Measurements from ENCODE around the gene KLHL22. TPM values are rescaled to one million over a fixed set of nuclear protein-coding genes. Genes with fewer than 3 reads are reported as not detected.

Gene KLHL22
- total and polyA plus RNA-seq, 2 donors (not counting 3 experiments of a cell fraction or from before 2014, with no cell fraction given), result 24.2 to 33.6 TPM

DNA sequence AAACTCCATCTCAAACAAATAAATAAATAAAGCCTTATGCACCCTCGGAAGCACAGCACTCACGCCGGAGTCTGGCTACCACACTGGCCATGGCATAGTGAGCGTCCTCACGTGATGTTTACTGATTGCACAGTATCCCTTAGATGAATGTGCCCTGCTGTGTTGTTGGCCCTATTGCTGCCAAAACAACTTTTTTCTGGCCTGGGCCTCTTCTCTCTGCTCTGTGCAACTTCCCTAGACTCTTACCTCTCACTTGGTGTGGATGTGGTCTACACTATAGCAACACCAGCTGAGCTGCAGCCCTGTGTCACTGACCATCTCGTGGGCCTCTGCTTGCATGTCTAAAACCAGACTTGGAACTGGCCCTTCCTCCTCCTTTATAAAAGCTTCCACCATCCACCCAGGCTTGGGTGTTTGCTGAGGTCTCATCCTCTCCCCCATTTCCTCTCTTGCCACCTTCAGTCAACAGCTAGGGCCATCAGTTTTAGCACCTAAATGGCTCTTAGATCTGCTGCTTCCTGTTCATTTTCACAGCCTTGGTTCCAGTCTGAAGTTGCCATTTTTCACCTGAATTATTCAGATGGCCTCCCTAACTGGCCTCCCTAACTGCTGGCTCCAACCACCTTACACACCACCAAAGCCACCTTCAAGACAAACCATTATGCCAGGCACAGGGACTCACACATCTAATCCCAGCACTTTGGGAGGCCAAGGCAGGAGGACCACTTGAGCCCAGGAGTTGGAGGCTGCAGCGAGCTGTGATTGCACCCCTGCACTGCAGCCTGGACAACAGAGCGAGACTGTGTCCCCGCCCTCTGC, 92.4 kb downstream of the KLHL22 start:
- TF ChIP-seq GATA2 (IDR thresholded peaks at IDR 0.05; ENCODE audit: insufficient read depth, insufficient read length, low read depth, low read length) (no peak), POLR2A (IDR thresholded peaks at IDR 0.05; ENCODE audit: low read depth, low read length) (no peak), JUN (IDR thresholded peaks at IDR 0.05; ENCODE audit: borderline replicate concordance, insufficient read depth, insufficient read length, low read depth) (no peak), POLR2AphosphoS5 (IDR thresholded peaks at IDR 0.05; ENCODE audit: insufficient read depth, low read depth, low read length) (no peak), MYC (IDR thresholded peaks at IDR 0.05; ENCODE audit: low read depth, low read length) (no peak), FOS (IDR thresholded peaks at IDR 0.05; ENCODE audit: borderline replicate concordance, insufficient read depth, low read length) (no peak), EZH2 (IDR thresholded peaks at IDR 0.05; ENCODE audit: borderline replicate concordance, low read depth, low read length, severe bottlenecking) (no peak)
- TF ChIP-seq, protein P1, sequence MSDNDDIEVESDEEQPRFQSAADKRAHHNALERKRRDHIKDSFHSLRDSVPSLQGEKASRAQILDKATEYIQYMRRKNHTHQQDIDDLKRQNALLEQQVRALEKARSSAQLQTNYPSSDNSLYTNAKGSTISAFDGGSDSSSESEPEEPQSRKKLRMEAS (IDR thresholded peaks at IDR 0.05; ENCODE audit: insufficient read depth, insufficient read length), result no peak
- TF ChIP-seq, protein P2, sequence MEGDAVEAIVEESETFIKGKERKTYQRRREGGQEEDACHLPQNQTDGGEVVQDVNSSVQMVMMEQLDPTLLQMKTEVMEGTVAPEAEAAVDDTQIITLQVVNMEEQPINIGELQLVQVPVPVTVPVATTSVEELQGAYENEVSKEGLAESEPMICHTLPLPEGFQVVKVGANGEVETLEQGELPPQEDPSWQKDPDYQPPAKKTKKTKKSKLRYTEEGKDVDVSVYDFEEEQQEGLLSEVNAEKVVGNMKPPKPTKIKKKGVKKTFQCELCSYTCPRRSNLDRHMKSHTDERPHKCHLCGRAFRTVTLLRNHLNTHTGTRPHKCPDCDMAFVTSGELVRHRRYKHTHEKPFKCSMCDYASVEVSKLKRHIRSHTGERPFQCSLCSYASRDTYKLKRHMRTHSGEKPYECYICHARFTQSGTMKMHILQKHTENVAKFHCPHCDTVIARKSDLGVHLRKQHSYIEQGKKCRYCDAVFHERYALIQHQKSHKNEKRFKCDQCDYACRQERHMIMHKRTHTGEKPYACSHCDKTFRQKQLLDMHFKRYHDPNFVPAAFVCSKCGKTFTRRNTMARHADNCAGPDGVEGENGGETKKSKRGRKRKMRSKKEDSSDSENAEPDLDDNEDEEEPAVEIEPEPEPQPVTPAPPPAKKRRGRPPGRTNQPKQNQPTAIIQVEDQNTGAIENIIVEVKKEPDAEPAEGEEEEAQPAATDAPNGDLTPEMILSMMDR (IDR thresholded peaks at IDR 0.05; ENCODE audit: extremely low read depth in 1 of 2, insufficient read depth in 1 of 2, low read depth in 1 of 2, low read length in 2 of 2), result no peak
- Histone ChIP-seq H3K4me2 (ENCODE audit: insufficient read depth, low read length) (no peak overlapping the region), H3K36me3 (ENCODE audit: control insufficient read depth in 2 of 2, extremely low read depth in 1 of 2, insufficient read depth in 2 of 2, low read length in 2 of 2) (peaks cover 9 to 29% of the 10 kb centered on the region in 2 experiments), H3K4me3 (replicated peaks in 1 of 3; ENCODE audit: insufficient read depth in 1 of 3, low read depth in 1 of 3, low read length in 3 of 3) (no peak overlapping the region), H3K9ac (replicated peaks; ENCODE audit: extremely low read depth, insufficient read depth, low read length) (no peak overlapping the region), H2AFZ (ENCODE audit: low read depth, low read length) (no peak overlapping the region), H3K9me1 (replicated peaks; ENCODE audit: control insufficient read depth, extremely low read depth, insufficient read depth, low read length) (no peaks in the 10 kb centered on the region), H3K9me3 (replicated peaks; ENCODE audit: control insufficient read depth, insufficient read depth, low read length) (no peaks in the 10 kb centered on the region), H3K27me3 (ENCODE audit: control insufficient read depth in 2 of 2, insufficient read depth in 2 of 2, low read length in 2 of 2) (no peaks in the 10 kb centered on the region), H4K20me1 (replicated peaks; ENCODE audit: control insufficient read depth, extremely low read depth, insufficient read depth, low read length) (no peaks in the 10 kb centered on the region), H3K27ac (ENCODE audit: insufficient read depth, low read depth, low read length) (no peak overlapping the region), H3K4me1 (ENCODE audit: control insufficient read depth, extremely low read depth, insufficient read depth, low read length) (no peaks in the 10 kb centered on the region), H3K79me2 (ENCODE audit: control insufficient read depth, insufficient read depth, low read length) (no peaks in the 10 kb centered on the region)
- no peak for DNase-seq (ENCODE audit: low read depth, low spot score)
- POLR2A ChIA-PET, result no interaction called here
- BruUV-seq (replicated peaks), result no TSS peak
- dilution Hi-C loops (cut with MboI; ENCODE audit: extremely low pct_ligation_motif_present, low sequenced_read_pairs), result no loop called here
- CTCF ChIA-PET, result interaction anchor here (0.6 to 1.6 kb wide), 2 partner anchors 15 to 26 kb away, joined by 3 to 11 read pairs; no protein-coding TSS in a partner anchor
- FAIRE-seq, result no peak
- intact Hi-C loops (cut with micrococcal nuclease), result no loop called here

All from endothelial cell of umbilical vein (primary cell).